Islet of Langerhans (tissue), 1 donor: Measurements from ENCODE around the gene ZNF644.

Experiments used
- FAIRE-seq: peaks from one replicate; lab custom pipeline; 2011; peaks lifted over from hg19 to GRCh38; lab: Jason Lieb, UNC

Gene ZNF644

DNA sequence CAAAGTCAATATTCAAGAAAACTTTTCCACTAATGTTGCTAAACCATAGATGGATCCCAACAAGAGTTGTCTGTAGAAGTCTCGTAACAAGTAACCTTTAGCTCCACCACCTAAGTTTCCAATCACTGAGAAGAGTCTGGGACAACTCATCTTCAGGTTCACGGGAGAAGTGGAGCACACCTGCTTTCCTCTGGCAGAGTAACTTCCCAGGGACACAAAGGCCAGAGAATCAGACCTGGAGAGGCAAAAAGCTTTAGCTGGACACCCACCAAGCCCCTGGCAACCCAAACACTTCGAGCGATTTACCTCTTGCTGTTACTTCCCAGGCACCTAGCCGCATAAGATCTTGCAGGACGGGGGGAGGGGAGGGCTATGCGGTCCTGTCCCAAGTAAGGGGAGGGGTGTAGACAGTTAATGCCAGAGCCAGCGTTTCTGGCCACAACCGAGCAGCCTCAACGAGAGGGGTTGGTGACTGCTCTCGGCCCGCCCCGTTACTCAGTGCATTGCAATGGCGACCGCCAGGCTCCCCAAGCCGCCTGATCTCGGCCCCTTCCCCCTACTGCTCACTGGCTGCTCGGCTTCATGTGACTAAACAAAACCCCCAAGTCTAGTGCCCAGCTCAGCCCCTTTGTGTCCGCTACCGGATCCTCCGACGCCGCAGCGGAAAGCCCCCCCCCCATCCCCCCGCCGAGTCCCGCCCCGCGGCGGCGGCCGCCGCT, 709 bp downstream of the ZNF644 start:
- FAIRE-seq, result no peak

- no peak for FAIRE-seq
Observed at GRCh38 chr1:91020486-91020885, 1.3 kb downstream of the ZNF644 start.

DNA sequence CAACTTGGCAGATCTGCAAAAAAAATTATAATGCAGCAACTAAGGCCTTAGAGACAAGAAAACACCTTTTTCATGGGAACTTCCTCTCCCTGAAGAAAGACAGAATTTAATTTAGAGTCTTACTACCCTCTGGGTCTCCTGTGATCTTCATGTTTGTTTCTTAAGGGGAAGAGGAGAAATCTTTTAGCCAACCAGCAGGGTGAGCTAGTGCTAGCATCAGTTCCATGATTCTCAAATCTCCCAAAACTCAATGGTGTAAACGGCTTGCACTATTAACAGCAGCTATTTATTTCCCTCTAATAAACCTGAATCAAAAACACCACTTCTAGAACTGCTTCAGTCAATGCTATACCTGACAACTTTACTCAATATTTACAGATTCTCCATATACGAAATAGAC, 3.8 kb downstream of the ZNF644 start:
- FAIRE-seq, result no peak

GRCh38 chr1:91015794-91016550, 5.9 kb downstream of the ZNF644 start:
- FAIRE-seq, result no peak

DNA sequence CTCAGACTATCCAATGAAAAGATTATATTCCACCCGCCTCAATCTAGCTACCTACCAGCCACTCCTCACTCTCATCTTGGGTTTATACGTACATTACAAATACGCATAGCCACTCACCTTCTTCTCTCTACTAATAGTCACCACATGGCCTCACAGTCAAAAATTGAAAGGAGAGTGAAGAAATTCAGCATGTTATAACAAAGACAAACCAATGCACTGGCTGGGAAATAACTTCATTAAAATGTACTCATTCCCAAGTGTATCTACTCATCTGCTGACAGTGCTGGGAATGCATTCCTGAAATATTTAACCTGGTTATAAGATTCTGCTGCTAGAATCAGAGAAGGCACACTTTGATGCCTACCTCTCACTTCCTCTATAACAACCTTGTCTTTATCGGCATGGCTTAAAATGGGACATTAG, 6.5 kb downstream of the ZNF644 start:
- no peak for FAIRE-seq

GRCh38 chr1:91014475-91014874, 7.4 kb downstream of the ZNF644 start:
- FAIRE-seq, result no peak

DNA sequence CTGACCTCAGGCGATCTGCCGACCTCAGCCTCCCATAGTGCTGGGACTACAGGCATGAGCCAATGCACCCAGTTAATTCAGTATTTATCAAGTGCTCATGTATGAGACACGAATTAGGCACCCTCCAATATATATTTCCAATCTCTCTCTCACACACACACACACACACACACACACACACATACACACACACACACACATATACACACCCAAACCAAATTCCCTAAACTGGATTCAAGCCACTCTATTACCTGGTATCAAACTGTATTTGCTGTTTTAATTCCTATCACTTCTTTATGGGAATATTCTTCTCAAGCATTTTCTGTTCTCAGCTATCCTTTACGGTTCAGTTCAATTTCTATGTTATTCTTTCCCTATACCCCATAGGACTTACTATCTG, 8.5 kb downstream of the ZNF644 start:
- FAIRE-seq, result no peak

DNA sequence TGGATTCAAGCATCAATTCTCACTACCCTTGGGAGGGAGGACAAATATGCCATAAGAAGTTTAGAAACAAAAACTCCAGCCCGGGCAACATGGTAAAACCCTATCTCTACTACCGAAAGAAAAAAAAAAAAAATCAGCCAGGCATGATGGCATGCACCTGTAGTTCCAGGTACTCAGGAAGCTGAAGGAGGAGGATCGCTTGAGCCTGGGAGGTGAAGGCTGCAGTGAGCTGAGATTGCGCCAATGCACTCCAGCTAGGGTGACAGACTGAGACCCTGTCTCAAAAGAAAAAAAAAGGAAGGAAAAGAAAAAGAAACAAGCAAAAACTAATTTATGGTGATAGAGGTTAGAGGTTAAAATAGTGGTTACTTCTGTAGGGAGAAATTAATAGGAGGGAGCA, 9.6 kb downstream of the ZNF644 start:
- no peak for FAIRE-seq

DNA sequence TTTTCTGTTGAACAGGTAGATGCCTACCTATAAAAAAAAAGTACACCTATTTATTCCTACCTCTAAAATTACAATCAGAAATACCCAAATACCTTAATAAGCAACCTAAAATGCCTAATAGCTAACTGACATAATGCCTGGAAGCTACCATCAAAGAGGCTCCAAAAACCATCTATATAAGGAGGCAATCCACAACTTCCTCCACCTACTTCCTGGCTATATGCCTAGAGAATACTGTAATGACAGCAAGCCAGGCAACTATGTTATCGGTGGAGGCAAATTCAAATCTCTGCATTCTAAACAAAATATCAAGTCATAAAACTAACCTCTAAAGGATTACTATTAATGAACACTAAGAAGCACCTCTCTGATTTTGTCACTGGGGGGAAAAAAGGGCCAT, 10.1 kb downstream of the ZNF644 start:
- no peak for FAIRE-seq

DNA sequence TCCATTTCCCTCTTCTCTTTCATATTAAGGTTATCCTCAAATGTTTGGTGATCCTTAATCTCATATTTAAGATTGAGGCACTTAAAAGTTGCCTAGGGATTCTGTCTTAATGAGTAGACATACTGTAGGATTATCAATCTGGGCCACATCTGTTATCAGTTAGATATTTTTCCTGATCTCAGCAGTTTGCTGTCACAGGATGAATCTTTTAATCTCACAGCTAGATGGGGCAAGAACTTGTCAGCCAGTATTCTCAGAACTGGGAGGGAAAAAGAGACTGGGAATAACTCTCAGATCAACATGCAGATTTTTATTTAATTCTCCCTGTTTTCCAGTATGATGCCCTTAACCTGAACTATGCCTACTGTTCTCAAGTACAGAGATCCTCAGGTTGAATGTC, 14.0 kb downstream of the ZNF644 start:
- FAIRE-seq, result no peak

GRCh38 chr1:91007092-91007491, 14.7 kb downstream of the ZNF644 start:
- FAIRE-seq, result no peak

DNA sequence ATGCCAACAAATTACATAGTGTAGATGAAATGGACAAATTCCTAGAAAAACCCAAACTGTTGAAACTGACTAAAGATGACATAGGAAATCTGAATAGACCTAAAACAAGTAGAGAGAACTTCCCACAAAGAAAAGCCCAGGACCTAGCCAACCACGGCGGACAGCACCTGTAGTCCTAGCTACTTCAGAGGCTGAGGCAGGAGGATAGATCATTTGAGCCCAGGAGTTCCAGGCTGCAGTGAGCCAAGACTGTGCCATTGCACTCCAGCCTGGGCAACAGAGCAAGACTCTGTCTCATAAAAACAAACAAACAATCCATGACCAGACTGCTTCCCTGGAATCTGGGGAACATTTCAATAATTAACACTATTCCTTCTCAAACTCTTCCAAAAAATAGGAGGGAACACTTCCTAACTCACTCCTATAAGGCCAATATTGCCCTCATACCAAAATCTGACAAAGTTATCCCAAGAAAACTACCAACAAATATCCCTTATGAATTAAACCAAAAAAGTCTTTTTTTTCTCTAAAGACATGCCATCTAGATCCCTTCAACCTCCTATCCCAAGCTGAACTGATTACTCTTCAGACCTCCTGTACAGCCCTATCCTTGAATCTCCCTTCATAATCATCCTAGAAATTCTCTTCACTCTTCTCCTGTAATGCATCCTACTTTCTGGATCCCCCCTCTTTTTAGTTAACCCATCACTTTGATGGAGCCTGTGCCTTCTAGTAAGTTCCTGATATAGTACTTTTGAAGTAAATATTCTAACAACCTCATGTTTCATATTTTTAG, 15.5 kb downstream of the ZNF644 start:
- no peak for FAIRE-seq

DNA sequence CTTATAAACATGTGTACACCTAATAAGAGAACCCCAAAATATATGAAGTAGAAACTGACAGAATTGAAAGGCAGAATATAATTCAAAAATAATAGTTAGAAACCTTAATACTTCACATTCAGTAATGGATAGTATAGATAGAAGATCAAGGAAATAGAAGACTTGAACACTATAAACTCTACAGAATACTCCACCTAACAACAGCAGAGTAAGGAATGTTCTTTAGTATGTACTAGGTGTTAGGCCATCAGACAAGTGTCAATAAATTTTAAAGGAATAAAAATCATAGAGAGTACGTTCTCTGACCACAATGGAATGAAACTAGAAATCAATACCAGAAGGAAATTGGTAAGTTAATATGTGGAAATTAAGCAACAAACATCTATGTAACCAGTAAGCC, 16.6 kb downstream of the ZNF644 start:
- FAIRE-seq, result no peak

DNA sequence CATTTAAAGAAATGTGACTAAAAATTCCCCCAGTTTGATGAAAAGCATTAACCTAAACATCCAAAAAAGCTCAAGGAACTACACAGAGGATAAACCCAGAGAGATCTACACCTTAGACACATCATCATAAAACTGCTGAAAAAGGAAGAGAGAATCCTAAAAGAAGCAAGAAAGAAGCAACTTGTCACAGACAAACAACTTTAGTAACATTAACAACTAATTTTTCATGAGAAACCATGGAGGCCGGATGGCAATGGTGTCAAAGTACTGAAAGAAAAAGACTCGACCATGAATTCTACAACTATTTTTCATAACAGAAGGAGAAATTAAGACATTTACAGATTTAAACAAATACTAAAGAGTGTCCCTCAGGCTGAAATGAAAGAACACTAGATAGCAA, 17.7 kb downstream of the ZNF644 start:
- no peak for FAIRE-seq

- FAIRE-seq, result no peak
Observed at GRCh38 chr1:90996742-90997413, 25.0 kb downstream of the ZNF644 start.

DNA sequence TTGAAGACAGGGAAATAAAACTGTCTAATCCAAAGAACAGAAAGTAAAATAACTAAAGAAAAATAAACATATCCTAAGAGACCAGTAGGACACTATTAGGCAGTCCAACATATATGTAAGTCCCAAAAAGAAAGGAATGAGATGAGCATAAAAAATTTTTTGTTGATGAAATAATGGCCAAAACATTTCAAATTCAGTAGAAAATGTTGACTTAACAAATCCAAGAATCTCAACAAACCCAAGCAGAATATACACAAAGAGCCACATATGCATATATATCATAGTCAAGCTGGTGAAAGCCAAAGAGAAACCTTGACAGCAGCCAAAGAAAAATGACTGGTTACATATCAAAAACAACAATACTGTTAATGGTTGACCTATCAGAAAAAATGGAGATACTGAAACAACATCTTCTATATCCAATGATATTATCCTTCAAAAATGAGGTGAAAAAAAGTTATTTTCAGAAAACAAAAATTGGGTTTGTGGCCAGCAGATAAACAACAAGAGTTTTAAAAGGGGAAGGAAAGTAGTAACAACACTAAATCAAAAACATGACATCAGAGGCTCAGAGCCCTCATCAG, 26.4 kb downstream of the ZNF644 start:
- no peak for FAIRE-seq

- FAIRE-seq, result no peak
Observed at GRCh38 chr1:90994461-90994860, 27.4 kb downstream of the ZNF644 start.

DNA sequence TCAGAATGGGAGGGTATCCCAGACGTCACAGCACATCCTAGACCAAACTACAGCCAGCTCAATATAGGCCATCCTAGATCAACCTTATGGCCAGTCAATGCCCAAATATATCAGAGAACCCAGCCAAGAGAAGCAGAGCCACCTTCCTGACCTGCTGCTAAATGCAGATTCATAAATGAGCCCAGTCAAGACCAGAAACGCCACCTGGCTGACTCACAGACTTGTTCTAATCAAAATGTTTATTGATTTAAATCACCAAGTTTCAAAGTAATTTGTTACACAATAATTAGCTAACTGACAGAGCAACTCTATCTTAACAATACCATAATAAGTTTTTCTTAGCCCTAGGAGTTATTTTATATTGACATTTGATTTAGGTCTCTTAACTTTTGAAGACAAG, 28.6 kb downstream of the ZNF644 start:
- no peak for FAIRE-seq

- FAIRE-seq, result no peak
Observed at GRCh38 chr1:90990779-90991178, 31.1 kb downstream of the ZNF644 start.

DNA sequence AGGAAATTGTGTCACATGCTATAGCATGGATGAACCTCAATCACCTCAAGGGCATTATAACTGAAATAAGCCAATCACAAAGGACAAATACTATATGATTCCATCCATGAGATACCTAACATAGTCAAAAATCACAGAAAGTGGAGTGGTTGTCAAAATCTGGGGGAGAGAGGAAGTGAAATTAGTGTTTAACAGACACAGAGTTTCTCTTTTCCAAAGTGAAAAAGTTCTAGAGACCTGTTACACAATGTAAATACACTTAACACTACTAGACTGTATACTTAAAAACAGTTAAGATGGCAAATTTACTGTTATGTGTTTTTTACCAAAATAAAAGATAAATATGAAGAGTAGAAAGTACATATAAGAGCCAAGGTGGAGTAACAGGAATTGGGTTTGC, 31.8 kb downstream of the ZNF644 start:
- no peak for FAIRE-seq

- FAIRE-seq, result no peak
Observed at GRCh38 chr1:90989302-90989701, 32.5 kb downstream of the ZNF644 start.

GRCh38 chr1:90987841-90988240, 34.0 kb downstream of the ZNF644 start:
- no peak for FAIRE-seq
